Lower leg skin (tissue), 4 donors: Measurements from ENCODE around the gene MRPL23. TPM values are rescaled to one million over a fixed set of nuclear protein-coding genes. Genes with fewer than 3 reads are reported as not detected.

ENCODE experiments used
- DNase-seq, 2 donors: peaks; one replicate each; pipeline ENCODE4 v3.0.0-alpha.2; 2019; ENCODE audit warnings: low spot score in 2 of 2
- H3K4me3 ChIP-seq: fragments of 200-600 bp; sonication (generic); 2 replicates; pipeline ENCODE4 v1.5.1; 2017; ENCODE audit warnings: mild to moderate bottlenecking, low read depth; ENCODE audit not compliant: poor library complexity, severe bottlenecking
- POLR2A ChIP-seq, 2 donors: fragments of 450-650 bp; IDR thresholded peaks; one replicate each; pipeline ENCODE4 v1.6.1; 2016 to 2017; ENCODE audit warnings: antibody characterized with exemption in 2 of 2, mild to moderate bottlenecking in 1 of 2, moderate library complexity in 1 of 2
- WGBS, 2 donors: methylation state at CpG; one replicate each; pipeline ENCODE4 v1.1.5; 2018; 5-methylcytosine and 5-hydroxymethylcytosine counted together
- intact Hi-C: fragments of 100-400 bp; cut with DNase I; formaldehyde crosslinking; loops from one replicate; pipeline ENCODE4 v1.15.0; 2023; ENCODE audit warnings: low total_unique reads
- total RNA-seq, 4 donors: library from RNA; depleted of rRNA; stranded (reverse); fragments of >200 nt; gene quantifications; one replicate each; pipeline ENCODE4 v1.1.0, GENCODE V29; 2016
- TF ChIP-seq, protein P1 (sequence below), 3 donors: fragments of 450-650 bp; IDR thresholded peaks; one replicate each; pipeline ENCODE4 v1.5.1; 2016; ENCODE audit warnings: antibody characterized with exemption in 3 of 3, mild to moderate bottlenecking in 3 of 3, moderate library complexity in 2 of 3

Gene MRPL23
- total RNA-seq, 4 donors from 2014 or later, result 169 to 227 (median 216) TPM

DNA sequence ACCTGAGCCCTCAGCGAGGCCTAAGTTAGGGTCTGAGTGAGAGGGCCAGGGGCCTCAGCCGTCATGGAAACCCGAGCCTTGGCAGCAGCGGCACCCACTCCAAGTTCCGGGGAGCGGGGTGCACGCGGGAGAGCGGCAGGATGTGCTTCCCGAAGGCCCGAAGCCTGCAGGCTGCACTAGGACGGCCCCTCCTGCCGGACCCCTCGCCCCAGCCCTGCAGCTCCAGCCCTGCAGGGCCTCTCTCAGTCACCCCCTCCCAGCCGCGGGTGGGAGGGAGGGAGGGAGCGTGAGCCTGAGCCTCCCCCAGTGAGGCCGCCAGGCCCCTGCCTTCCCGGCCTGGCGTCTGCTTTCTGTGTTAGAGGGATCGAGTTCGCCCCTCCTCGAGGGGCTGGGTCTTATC, 22.6 kb downstream of the MRPL23 start:
- TF ChIP-seq, protein P1, sequence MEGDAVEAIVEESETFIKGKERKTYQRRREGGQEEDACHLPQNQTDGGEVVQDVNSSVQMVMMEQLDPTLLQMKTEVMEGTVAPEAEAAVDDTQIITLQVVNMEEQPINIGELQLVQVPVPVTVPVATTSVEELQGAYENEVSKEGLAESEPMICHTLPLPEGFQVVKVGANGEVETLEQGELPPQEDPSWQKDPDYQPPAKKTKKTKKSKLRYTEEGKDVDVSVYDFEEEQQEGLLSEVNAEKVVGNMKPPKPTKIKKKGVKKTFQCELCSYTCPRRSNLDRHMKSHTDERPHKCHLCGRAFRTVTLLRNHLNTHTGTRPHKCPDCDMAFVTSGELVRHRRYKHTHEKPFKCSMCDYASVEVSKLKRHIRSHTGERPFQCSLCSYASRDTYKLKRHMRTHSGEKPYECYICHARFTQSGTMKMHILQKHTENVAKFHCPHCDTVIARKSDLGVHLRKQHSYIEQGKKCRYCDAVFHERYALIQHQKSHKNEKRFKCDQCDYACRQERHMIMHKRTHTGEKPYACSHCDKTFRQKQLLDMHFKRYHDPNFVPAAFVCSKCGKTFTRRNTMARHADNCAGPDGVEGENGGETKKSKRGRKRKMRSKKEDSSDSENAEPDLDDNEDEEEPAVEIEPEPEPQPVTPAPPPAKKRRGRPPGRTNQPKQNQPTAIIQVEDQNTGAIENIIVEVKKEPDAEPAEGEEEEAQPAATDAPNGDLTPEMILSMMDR (IDR thresholded peaks at IDR 0.05), result no peak
- no peak for TF ChIP-seq POLR2A (IDR thresholded peaks at IDR 0.05)
- no CpG with 5 or more reads among the region's 23 CpGs for WGBS, 2 donors
- intact Hi-C loops, result no loop called here
- DNase-seq, result no peak
- H3K4me3 ChIP-seq, result no peak overlapping the region

DNA sequence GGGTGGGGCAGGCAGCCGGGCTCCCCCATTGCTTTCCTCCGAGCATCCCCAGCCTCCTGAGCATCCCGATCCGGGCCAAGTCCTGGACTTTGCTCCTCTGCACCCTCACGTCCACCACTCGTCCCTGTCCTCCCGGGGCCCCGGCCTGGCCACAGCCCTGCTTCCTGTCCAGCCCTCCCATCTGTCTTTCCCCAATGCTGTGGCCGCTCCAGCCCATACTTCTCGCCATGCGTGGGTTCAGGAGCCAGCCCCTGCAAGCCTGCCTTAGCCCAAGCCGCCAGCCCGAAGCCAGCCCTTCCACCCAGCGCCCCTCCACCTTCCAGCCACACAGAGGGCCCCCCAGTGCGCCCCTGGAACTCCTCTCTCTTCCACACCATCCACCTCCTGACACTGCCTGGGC, 23.8 kb downstream of the MRPL23 start:
- 83 to 85% methylated on average over 10 to 13 of the region's 15 CpGs for WGBS, 2 donors
- DNase-seq, result peak in 1 of 2 donors; percentile 79
- TF ChIP-seq, protein P1 (IDR thresholded peaks at IDR 0.05), result no peak
- TF ChIP-seq POLR2A (IDR thresholded peaks at IDR 0.05), result no peak

DNA sequence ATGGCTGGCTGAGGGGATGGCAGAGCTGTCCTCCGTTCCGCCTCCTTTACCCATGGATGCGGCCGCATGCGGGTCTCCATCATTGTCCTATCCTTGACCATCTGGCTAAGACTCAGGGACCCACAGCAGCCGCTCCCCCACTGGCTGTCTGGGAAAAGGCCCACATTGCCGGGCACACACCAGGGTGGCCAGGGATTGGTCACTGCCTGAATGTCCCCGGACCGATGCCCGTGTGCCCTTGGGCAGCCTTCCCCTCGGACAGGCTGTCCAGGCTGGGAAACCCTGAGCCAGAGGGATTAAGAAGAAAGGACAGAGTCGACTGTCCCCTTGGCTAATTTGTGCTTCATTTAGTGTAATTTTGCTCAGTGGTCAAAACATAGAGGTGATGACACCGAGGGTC, 28.1 kb downstream of the MRPL23 start:
- no CpG with 5 or more reads among the region's 13 CpGs for WGBS, 2 donors
- H3K4me3 ChIP-seq, result no peak overlapping the region
- no peak for DNase-seq
- TF ChIP-seq POLR2A (IDR thresholded peaks at IDR 0.05), result no peak
- TF ChIP-seq, protein P1 (IDR thresholded peaks at IDR 0.05), result no peak
- intact Hi-C loops, result no loop called here

More for the DNA sequence above, 23.8 kb downstream of the MRPL23 start:
- no peak overlapping the region for H3K4me3 ChIP-seq
- intact Hi-C loops, result no loop called here

DNA sequence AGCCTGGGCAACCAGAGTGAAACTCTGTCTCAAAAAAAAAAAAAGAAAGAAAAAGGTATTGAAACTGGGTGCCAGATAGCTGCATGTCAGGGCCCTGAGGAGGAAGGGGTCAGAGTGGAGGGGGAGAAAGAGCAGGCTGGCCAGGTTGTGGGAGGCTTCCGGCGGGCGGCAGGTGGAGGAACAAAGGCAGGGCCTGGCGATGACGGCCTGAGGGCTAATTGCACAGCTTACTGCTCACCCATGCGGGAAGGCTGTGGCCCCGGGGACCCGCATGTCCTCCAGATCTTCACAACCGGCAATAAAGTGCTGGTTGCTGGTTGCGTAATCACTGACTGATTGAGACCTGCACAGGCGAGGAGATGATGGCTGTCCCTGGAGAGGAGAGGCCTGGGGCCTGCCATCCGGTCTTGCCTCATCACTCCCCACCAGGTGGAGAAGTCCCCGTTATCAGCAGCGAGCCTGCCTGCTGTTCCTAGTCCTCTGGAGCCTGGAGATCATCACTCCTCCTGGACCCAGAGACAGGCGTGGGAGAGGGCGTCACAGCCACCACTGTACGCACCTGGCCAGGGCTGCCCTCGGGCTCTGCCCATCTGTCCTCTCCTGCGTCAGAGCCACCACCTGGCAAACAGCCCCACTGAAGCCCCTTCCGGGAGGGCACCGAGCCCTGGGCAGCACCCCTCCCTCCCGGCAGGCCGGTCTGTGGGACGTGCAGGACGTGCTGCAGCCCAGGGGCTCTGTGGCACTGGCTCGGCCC, 31.8 kb downstream of the MRPL23 start:
- peak in 1 of 2 donors; percentile 69 for DNase-seq
- intact Hi-C loops, result no loop called here
- TF ChIP-seq, protein P1 (IDR thresholded peaks at IDR 0.05), result no peak
- TF ChIP-seq POLR2A (IDR thresholded peaks at IDR 0.05), result no peak
- H3K4me3 ChIP-seq, result no peak overlapping the region
- no CpG with 5 or more reads among the region's 26 CpGs for WGBS, 2 donors

DNA sequence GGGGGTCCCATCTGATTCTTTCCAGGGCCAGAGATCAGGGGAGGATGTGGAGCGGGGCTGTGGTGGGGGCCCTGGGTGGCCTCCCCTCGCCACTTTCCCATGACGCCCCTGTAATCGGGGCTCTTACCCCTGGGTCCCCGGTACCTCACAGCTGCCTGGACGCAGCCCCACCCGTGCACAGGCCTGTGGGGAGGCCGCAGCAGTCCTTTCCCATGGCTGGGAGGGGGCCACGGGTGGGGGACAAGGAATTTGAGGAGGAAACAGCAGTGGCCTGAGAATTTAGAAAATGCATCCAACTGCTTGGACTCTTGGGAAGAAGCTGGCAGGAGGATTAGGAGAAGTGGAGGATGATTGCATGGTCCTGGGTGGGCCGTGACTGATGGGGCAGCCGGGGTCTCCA, 32.5 kb downstream of the MRPL23 start:
- DNase-seq, result peak in 1 of 2 donors; percentile 23
- no CpG with 5 or more reads among the region's 11 CpGs for WGBS, 2 donors
- no peak overlapping the region for H3K4me3 ChIP-seq
- TF ChIP-seq, protein P1 (IDR thresholded peaks at IDR 0.05), result no peak
- no peak for TF ChIP-seq POLR2A (IDR thresholded peaks at IDR 0.05)
- intact Hi-C loops, result no loop called here
